Adrenal gland (tissue), 12 donors: Measurements from ENCODE around the gene SSBP3. TPM values are rescaled to one million over a fixed set of nuclear protein-coding genes. Genes with fewer than 3 reads are reported as not detected.

Source experiments
- DNase-seq, 7 donors: peaks; one replicate each; pipeline ENCODE4 v3.0.0-alpha.2; 2019 to 2020
- H3K27ac ChIP-seq, 5 donors: fragments of 200-600 bp; sonication (generic) in 4 of 5; 1 replicate in 3 of 5; 2 replicates in 2 of 5; pipeline versions ENCODE4 v1.5.1 to v1.8.0; 2016 to 2020; ENCODE audit warnings: mild to moderate bottlenecking in 1 of 5
- H3K27me3 ChIP-seq: fragments of 200-600 bp; 2 replicates; pipeline ENCODE4 v1.8.0; 2021
- H3K36me3 ChIP-seq, 2 donors: fragments of 200-600 bp; replicated peaks in 1 of 2; 1 replicate in 1 of 2; 2 replicates in 1 of 2; pipeline versions ENCODE4 v1.5.1 to v1.8.0; 2018 to 2022
- H3K4me1 ChIP-seq, 2 donors: fragments of 200-600 bp; replicated peaks in 1 of 2; 1 replicate in 1 of 2; 2 replicates in 1 of 2; pipeline versions ENCODE4 v1.5.1 to v1.8.0; 2018 to 2021
- H3K4me3 ChIP-seq, 4 donors: fragments of 200-600 bp; sonication (generic) in 3 of 4; one replicate each; pipeline ENCODE4 v1.5.1; 2016 to 2018
- H3K9me3 ChIP-seq, 3 donors: fragments of 200-600 bp; sonication (generic) in 1 of 3; replicated peaks in 1 of 3; 1 replicate in 2 of 3; 2 replicates in 1 of 3; pipeline versions ENCODE4 v1.5.1 to v1.8.0; 2016 to 2021
- CTCF ChIP-seq, 6 experiments: fragments of 450-650 bp in 4 of 6; fragments of 200-600 bp in 2 of 6; sonication (generic) in 1 of 6; IDR thresholded peaks; 1 replicate in 5 of 6; 2 replicates in 1 of 6; pipeline versions ENCODE4 v1.5.1 to v1.8.0; 2016 to 2021; ENCODE audit warnings: antibody characterized with exemption in 6 of 6, mild to moderate bottlenecking in 2 of 6, moderate library complexity in 1 of 6
- POLR2A ChIP-seq, 2 donors: fragments of 450-650 bp; IDR thresholded peaks; one replicate each; pipeline ENCODE4 v1.6.1; 2017; ENCODE audit warnings: antibody characterized with exemption in 2 of 2, mild to moderate bottlenecking in 2 of 2, moderate library complexity in 1 of 2
- WGBS, 4 donors: extraction: QIAGEN DNeasy Blood & Tissue Kit in 2 of 4; methylation state at CpG; one replicate each; pipeline versions ENCODE4 v1.1.5 to v1.1.7; 2013 to 2017; 5-methylcytosine and 5-hydroxymethylcytosine counted together
- intact Hi-C, 2 donors: fragments of 100-400 bp; cut with DNase I; formaldehyde crosslinking; loops; one replicate each; pipeline versions ENCODE4 v1.14.1 to v1.15.0; 2022 to 2023
- polyA plus RNA-seq, 3 donors: library from polyadenylated mRNA; stranded (reverse); fragments of 200-250 nt in 2 of 3; fragments of 350-450 nt in 1 of 3; fragmentation: Illumina TruSeq in 1 of 3; extraction: RNeasy Lipid Tissue Mini Kit (QIAGEN cat#74804) in 1 of 3; gene quantifications; one replicate each; pipeline ENCODE4 v1.2.3, GENCODE V29; 2013 to 2014
- total RNA-seq, 9 donors: library from RNA; depleted of rRNA in 4 of 9; stranded (reverse); fragments of >200 nt in 4 of 9; fragments of 120-200 nt in 1 of 9; fragmentation: NEBNext Ultra II Directional in 1 of 9; extraction: Animal tissue kit (Norgen Biotek cat#: 25700) in 1 of 9; gene quantifications; one replicate each; pipeline versions ENCODE4 v1.1.0 to v1.2.4, GENCODE V29; 2013 to 2023
- donor health status: healthy with polysubstance abuse.
- donor health status: Bipolar disorder and iron deficiency.
- donor health status: DM: yes; HTN: yes; CAD: no.
- donor health status: DM: no; HTN: no; CAD: no.
- donor health status: DM: no; HTN: no; CAD: no.
- donor health status: DM: yes; HTN: yes; CAD: no.

SSBP3 gene
- total and polyA plus RNA-seq, 12 donors = 15.3 to 150 (median 66.0) TPM

GRCh38 chr1:54356680-54357147 lies 49.5 kb downstream of the SSBP3 start:
- intact Hi-C loops = no loop called here
- no peaks in the 10 kb centered on the region for H3K9me3 ChIP-seq
- DNase-seq = no peak
- WGBS, 4 donors = 49 to 68% (median 59%) methylated on average over 9 of the region's 9 CpGs
- H3K27ac ChIP-seq = peak overlapping the region in 2 of 5 donors; percentile 43 to 65
- no peak for TF ChIP-seq CTCF (IDR thresholded peaks at IDR 0.05)
- no peak for TF ChIP-seq POLR2A (IDR thresholded peaks at IDR 0.05)
- no peaks in the 10 kb centered on the region for H3K36me3 ChIP-seq
- H3K4me1 ChIP-seq = peaks cover 11 to 56% of the 10 kb centered on the region in 2 donors
- no peaks in the 10 kb centered on the region for H3K27me3 ChIP-seq
- H3K4me3 ChIP-seq = no peak overlapping the region

GRCh38 chr1:54355931-54356679 lies 50.1 kb downstream of the SSBP3 start:
- no peak for DNase-seq
- H3K9me3 ChIP-seq = no peaks in the 10 kb centered on the region
- H3K4me1 ChIP-seq = peaks cover 11 to 56% of the 10 kb centered on the region in 2 donors
- TF ChIP-seq POLR2A (IDR thresholded peaks at IDR 0.05) = no peak
- TF ChIP-seq CTCF (IDR thresholded peaks at IDR 0.05) = no peak
- 41 to 52% (median 47%) methylated on average over 29 to 31 of the region's 31 CpGs for WGBS, 4 donors
- intact Hi-C loops = no loop called here
- no peaks in the 10 kb centered on the region for H3K36me3 ChIP-seq
- no peaks in the 10 kb centered on the region for H3K27me3 ChIP-seq
- H3K27ac ChIP-seq = peak overlapping the region in 2 of 5 donors; percentile 43 to 65
- peak overlapping the region in 1 of 4 donors; percentile 23 for H3K4me3 ChIP-seq

- H3K27ac ChIP-seq = peak overlapping the region in 3 of 5 donors; percentile 17 to 65 (median 36)
- no peak for TF ChIP-seq CTCF (IDR thresholded peaks at IDR 0.05)
- TF ChIP-seq POLR2A (IDR thresholded peaks at IDR 0.05) = no peak
- peaks cover 11 to 62% of the 10 kb centered on the region in 2 donors for H3K4me1 ChIP-seq
- no peak overlapping the region for H3K4me3 ChIP-seq
- H3K27me3 ChIP-seq = no peaks in the 10 kb centered on the region
- intact Hi-C loops = no loop called here
- H3K36me3 ChIP-seq = no peaks in the 10 kb centered on the region
- DNase-seq = peak in 6 of 7 donors; percentile 53 to 73 (median 60)
- H3K9me3 ChIP-seq = no peaks in the 10 kb centered on the region
- 25 to 45% (median 34%) methylated on average over 6 of the region's 6 CpGs for WGBS, 4 donors
Observed at GRCh38 chr1:54354899-54355298, 51.3 kb downstream of the SSBP3 start.

- Histone ChIP-seq H3K36me3 (no peaks in the 10 kb centered on the region), H3K4me3 (no peak overlapping the region), H3K9me3 (no peaks in the 10 kb centered on the region), H3K27me3 (no peaks in the 10 kb centered on the region), H3K4me1 (peaks cover 3 to 62% of the 10 kb centered on the region in 2 donors), H3K27ac (peak overlapping the region in 2 of 5 donors; percentile 15 to 65)
- intact Hi-C loops = no loop called here
- WGBS, 4 donors = 76 to 83% (median 77%) methylated on average over 3 to 4 of the region's 4 CpGs; no CpG with 5 or more reads in 1 of the 4 donors
- DNase-seq = no peak
- TF ChIP-seq CTCF (IDR thresholded peaks at IDR 0.05) (no peak), POLR2A (IDR thresholded peaks at IDR 0.05) (no peak)
Observed at GRCh38 chr1:54353959-54354358, 52.2 kb downstream of the SSBP3 start.
